Ishikawa (cell line): ENCODE measurements around the gene DIP2C.

Source experiments
- CEBPB ChIP-seq: IDR thresholded peaks from 2 replicates; pipeline ENCODE4 v1.6.1; 2012
- CREB1 ChIP-seq: IDR thresholded peaks from 2 replicates; pipeline ENCODE4 v1.6.1; 2012; ENCODE audit warnings: low read depth
- EGR1 ChIP-seq: IDR thresholded peaks from 2 replicates; pipeline ENCODE4 v1.6.1; 2012
- EP300 ChIP-seq: IDR thresholded peaks from 2 replicates; pipeline ENCODE4 v1.6.1; 2012; ENCODE audit warnings: borderline replicate concordance
- FOXM1 ChIP-seq: IDR thresholded peaks from 2 replicates; pipeline ENCODE4 v1.6.1; 2012; ENCODE audit warnings: low read depth, borderline replicate concordance
- NFIC ChIP-seq: IDR thresholded peaks from 2 replicates; pipeline ENCODE4 v1.6.1; 2012
- RAD21 ChIP-seq: IDR thresholded peaks from 2 replicates; pipeline ENCODE4 v1.6.1; 2012; ENCODE audit warnings: low read depth
- TAF1 ChIP-seq: IDR thresholded peaks from 2 replicates; pipeline ENCODE4 v1.6.1; 2012; ENCODE audit warnings: low read depth, mild to moderate bottlenecking
- TCF12 ChIP-seq: IDR thresholded peaks from 2 replicates; pipeline ENCODE4 v1.6.1; 2012; ENCODE audit warnings: low read depth
- TEAD4 ChIP-seq: IDR thresholded peaks from 2 replicates; pipeline ENCODE4 v1.6.1; 2012
- YY1 ChIP-seq: IDR thresholded peaks from 2 replicates; pipeline ENCODE4 v1.6.1; 2012; ENCODE audit warnings: low read depth
- ZBTB7A ChIP-seq: IDR thresholded peaks from 2 replicates; pipeline ENCODE4 v1.6.1; 2012; ENCODE audit warnings: low read depth
- TF ChIP-seq, protein P1 (sequence below): IDR thresholded peaks from 2 replicates; pipeline ENCODE4 v1.6.1; 2012; ENCODE audit warnings: low read depth, mild to moderate bottlenecking
- TF ChIP-seq, protein P2 (sequence below): IDR thresholded peaks from 2 replicates; pipeline ENCODE4 v1.6.1; 2012
- TF ChIP-seq, protein P3 (sequence below): IDR thresholded peaks from 2 replicates; pipeline ENCODE4 v1.6.1; 2012

The DIP2C gene

DNA sequence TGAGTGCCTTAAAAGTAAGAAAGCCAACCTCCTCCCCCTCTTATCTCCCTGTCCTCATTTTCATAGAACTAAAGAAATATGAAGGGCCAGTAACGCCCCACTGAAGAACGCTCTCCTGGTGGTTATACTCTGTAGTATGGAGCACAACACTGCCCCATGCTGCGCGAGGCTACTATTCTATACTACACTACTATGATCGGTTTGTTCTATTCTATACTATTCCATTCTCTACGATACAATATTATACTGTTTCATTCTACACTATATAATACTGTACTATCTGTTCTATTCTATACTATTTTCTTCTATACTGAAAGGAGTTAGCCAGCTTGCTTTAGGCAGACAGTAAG lies 34.8 kb downstream of the DIP2C start:
- TF ChIP-seq ZBTB7A = no peak
- TF ChIP-seq FOXM1 = no peak
- no peak for TF ChIP-seq NFIC
- TF ChIP-seq EGR1 = no peak
- no peak for TF ChIP-seq TAF1
- no peak for TF ChIP-seq YY1
- no peak for TF ChIP-seq CEBPB
- TF ChIP-seq TEAD4 = no peak
- TF ChIP-seq, protein P1, sequence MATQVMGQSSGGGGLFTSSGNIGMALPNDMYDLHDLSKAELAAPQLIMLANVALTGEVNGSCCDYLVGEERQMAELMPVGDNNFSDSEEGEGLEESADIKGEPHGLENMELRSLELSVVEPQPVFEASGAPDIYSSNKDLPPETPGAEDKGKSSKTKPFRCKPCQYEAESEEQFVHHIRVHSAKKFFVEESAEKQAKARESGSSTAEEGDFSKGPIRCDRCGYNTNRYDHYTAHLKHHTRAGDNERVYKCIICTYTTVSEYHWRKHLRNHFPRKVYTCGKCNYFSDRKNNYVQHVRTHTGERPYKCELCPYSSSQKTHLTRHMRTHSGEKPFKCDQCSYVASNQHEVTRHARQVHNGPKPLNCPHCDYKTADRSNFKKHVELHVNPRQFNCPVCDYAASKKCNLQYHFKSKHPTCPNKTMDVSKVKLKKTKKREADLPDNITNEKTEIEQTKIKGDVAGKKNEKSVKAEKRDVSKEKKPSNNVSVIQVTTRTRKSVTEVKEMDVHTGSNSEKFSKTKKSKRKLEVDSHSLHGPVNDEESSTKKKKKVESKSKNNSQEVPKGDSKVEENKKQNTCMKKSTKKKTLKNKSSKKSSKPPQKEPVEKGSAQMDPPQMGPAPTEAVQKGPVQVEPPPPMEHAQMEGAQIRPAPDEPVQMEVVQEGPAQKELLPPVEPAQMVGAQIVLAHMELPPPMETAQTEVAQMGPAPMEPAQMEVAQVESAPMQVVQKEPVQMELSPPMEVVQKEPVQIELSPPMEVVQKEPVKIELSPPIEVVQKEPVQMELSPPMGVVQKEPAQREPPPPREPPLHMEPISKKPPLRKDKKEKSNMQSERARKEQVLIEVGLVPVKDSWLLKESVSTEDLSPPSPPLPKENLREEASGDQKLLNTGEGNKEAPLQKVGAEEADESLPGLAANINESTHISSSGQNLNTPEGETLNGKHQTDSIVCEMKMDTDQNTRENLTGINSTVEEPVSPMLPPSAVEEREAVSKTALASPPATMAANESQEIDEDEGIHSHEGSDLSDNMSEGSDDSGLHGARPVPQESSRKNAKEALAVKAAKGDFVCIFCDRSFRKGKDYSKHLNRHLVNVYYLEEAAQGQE = no peak
- no peak for TF ChIP-seq EP300
- TF ChIP-seq CREB1 = no peak

DNA sequence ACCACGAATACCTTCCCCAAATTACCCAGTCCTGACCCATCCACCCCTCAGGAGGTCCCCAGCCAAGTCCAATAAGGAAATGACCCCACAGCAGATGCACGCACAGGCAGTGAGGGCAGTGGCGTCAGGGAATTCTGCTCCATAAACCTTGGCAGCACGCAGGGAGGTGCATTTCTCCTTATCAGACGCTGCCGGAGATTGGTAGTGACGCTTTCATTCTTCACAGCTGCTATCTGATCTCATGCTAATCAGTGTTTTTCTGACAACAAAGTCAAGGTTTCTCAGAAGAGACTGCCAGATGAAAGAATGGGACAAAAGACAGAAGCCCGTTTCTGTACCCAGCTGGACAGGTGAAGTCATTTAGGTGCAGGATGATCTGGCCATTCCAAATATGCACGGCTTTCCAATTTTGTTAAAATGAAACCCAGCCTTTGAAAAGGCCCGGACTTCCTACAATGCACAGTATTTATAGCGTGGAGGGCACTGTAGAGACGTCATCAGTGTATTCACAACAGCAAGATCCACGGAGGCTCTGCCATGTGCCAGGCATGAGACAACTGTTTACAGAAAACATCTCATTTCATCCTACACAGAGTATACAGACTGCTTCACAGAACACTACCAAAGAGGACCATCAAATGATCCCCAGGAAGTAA lies 35.3 kb downstream of the DIP2C start:
- TF ChIP-seq, protein P1 = no peak
- TF ChIP-seq CREB1 (no peak), CEBPB (no peak), EGR1 (no peak), EP300 (no peak), NFIC (no peak), ZBTB7A (no peak), TCF12 (no peak), FOXM1 (no peak), RAD21 (no peak), YY1 (no peak), TEAD4 (no peak), TAF1 (no peak)
- TF ChIP-seq, protein P2, sequence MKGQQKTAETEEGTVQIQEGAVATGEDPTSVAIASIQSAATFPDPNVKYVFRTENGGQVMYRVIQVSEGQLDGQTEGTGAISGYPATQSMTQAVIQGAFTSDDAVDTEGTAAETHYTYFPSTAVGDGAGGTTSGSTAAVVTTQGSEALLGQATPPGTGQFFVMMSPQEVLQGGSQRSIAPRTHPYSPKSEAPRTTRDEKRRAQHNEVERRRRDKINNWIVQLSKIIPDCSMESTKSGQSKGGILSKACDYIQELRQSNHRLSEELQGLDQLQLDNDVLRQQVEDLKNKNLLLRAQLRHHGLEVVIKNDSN = no peak
- TF ChIP-seq, protein P3, sequence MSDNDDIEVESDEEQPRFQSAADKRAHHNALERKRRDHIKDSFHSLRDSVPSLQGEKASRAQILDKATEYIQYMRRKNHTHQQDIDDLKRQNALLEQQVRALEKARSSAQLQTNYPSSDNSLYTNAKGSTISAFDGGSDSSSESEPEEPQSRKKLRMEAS = no peak

DNA sequence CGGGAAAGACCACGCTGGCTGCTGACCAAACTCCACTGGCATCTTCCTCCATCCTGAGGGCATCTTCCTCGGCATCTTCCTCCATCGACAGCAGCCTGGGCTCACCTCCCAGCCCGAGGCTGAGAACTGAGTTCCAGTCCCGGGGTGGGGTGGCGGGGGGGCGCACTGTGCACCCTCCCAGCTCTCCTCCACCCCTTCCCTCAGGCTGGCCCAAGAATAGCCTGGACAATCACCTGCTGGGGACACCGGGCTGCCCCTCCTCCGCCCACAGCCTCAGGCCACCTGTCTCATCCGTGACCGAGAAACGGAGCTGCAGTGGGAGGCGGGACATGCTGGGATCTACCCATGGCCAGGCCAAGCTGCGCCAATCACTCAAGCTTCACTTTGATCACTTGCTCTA lies 37.2 kb downstream of the DIP2C start:
- TF ChIP-seq FOXM1 (no peak), CEBPB (no peak), TEAD4 (no peak), CREB1 (no peak), TCF12 (no peak), EGR1 (no peak), RAD21 (no peak)
- TF ChIP-seq, protein P3 = no peak
- TF ChIP-seq, protein P1 = no peak
- TF ChIP-seq, protein P2 = no peak

DNA sequence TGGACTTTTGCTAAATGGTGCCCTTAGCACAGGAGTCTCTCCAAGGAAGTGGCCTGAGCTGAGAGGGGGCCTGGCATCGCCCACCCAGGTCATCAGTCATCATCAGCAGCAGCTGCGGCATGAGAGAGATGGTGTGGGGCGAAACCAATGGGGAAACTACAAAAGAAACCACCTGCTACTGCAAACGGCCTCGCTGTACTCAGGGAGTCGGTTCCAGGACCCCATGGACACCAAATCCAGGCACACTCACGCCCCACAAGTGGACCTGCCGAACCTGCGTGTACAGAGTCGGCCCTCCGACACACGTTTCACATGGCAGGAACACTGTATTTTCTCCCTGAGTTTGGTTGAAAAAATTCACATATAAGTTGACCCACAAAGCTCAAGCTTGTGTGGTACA lies 37.8 kb downstream of the DIP2C start:
- TF ChIP-seq RAD21 (no peak), EP300 (no peak), TEAD4 (no peak), CEBPB (no peak), FOXM1 (no peak), ZBTB7A (no peak), NFIC (no peak), EGR1 (no peak), YY1 (no peak), TAF1 (no peak), TCF12 (no peak), CREB1 (no peak)
- TF ChIP-seq, protein P1 = no peak
- TF ChIP-seq, protein P3 = no peak
- TF ChIP-seq, protein P2 = no peak
